Uterus (tissue), 4 donors: ENCODE results near the gene RIPOR2. TPM values are rescaled to one million over a fixed set of nuclear protein-coding genes. Genes with fewer than 3 reads are reported as not detected.
A peak's percentile ranks its signal among the peaks of the same experiment; 100 is the strongest.

Source experiments
- DNase-seq, 2 donors: peaks; one replicate each; pipeline ENCODE4 v3.0.0-alpha.2; 2019 to 2020
- H3K27ac ChIP-seq, 2 donors: fragments of 200-600 bp; sonication (generic); 1 replicate in 1 of 2; 2 replicates in 1 of 2; pipeline ENCODE4 v1.5.1; 2016 to 2018
- H3K27me3 ChIP-seq, 2 donors: fragments of 200-600 bp; sonication (generic); one replicate each; pipeline ENCODE4 v1.5.1; 2018 to 2019; ENCODE audit warnings: control low read depth in 1 of 2
- H3K36me3 ChIP-seq, 2 donors: fragments of 200-600 bp; sonication (generic); one replicate each; pipeline ENCODE4 v1.5.1; 2019; ENCODE audit warnings: control low read depth in 1 of 2
- H3K4me1 ChIP-seq, 2 donors: fragments of 200-600 bp; sonication (generic); one replicate each; pipeline ENCODE4 v1.5.1; 2018 to 2019; ENCODE audit warnings: control low read depth in 1 of 2
- H3K4me3 ChIP-seq, 2 donors: fragments of 200-600 bp; sonication (generic); 1 replicate in 1 of 2; 2 replicates in 1 of 2; pipeline ENCODE4 v1.5.1; 2018 to 2019; ENCODE audit warnings: mild to moderate bottlenecking in 1 of 2
- H3K9me3 ChIP-seq, 2 donors: fragments of 200-600 bp; sonication (generic); one replicate each; pipeline ENCODE4 v1.5.1; 2019; ENCODE audit warnings: control low read depth in 1 of 2
- POLR2A ChIP-seq, 2 donors: fragments of 450-650 bp; IDR thresholded peaks; one replicate each; pipeline ENCODE4 v1.6.1; 2016; ENCODE audit warnings: antibody characterized with exemption in 2 of 2, mild to moderate bottlenecking in 1 of 2, moderate library complexity in 1 of 2
- intact Hi-C: fragments of 100-400 bp; cut with DNase I; formaldehyde crosslinking; loops from one replicate; pipeline ENCODE4 v1.15.1; 2023; ENCODE audit warnings: low total_unique reads
- total RNA-seq, 4 donors: library from RNA; depleted of rRNA in 3 of 4; stranded (reverse); fragments of >200 nt in 3 of 4; gene quantifications; one replicate each; pipeline versions ENCODE4 v1.1.0 to v1.2.4, GENCODE V29; 2014 to 2023
- TF ChIP-seq, protein P1 (sequence below), 4 experiments: fragments of 200-600 bp in 2 of 4; fragments of 450-650 bp in 2 of 4; sonication (generic) in 2 of 4; IDR thresholded peaks; one replicate each; pipeline ENCODE4 v1.5.1; 2016 to 2019; ENCODE audit warnings: antibody characterized with exemption in 4 of 4, mild to moderate bottlenecking in 2 of 4, moderate library complexity in 1 of 4
- donor health status: DM: yes; HTN: yes; CAD: no.

RIPOR2 gene
- total RNA-seq, 4 donors from 2014 or later: 29.0 to 106 (median 80.4) TPM

GRCh38 chr6:24864343-24864742 is 71.4 kb downstream of the RIPOR2 start:
- Histone ChIP-seq H3K27me3 (no peaks in the 10 kb centered on the region), H3K9me3 (no peaks in the 10 kb centered on the region), H3K27ac (no peak overlapping the region), H3K4me1 (no peaks in the 10 kb centered on the region), H3K4me3 (no peak overlapping the region), H3K36me3 (no peaks in the 10 kb centered on the region)
- intact Hi-C loops: no loop called here
- no peak for DNase-seq
- no peak for TF ChIP-seq POLR2A (IDR thresholded peaks at IDR 0.05)
- TF ChIP-seq, protein P1, sequence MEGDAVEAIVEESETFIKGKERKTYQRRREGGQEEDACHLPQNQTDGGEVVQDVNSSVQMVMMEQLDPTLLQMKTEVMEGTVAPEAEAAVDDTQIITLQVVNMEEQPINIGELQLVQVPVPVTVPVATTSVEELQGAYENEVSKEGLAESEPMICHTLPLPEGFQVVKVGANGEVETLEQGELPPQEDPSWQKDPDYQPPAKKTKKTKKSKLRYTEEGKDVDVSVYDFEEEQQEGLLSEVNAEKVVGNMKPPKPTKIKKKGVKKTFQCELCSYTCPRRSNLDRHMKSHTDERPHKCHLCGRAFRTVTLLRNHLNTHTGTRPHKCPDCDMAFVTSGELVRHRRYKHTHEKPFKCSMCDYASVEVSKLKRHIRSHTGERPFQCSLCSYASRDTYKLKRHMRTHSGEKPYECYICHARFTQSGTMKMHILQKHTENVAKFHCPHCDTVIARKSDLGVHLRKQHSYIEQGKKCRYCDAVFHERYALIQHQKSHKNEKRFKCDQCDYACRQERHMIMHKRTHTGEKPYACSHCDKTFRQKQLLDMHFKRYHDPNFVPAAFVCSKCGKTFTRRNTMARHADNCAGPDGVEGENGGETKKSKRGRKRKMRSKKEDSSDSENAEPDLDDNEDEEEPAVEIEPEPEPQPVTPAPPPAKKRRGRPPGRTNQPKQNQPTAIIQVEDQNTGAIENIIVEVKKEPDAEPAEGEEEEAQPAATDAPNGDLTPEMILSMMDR (IDR thresholded peaks at IDR 0.05): no peak

DNA sequence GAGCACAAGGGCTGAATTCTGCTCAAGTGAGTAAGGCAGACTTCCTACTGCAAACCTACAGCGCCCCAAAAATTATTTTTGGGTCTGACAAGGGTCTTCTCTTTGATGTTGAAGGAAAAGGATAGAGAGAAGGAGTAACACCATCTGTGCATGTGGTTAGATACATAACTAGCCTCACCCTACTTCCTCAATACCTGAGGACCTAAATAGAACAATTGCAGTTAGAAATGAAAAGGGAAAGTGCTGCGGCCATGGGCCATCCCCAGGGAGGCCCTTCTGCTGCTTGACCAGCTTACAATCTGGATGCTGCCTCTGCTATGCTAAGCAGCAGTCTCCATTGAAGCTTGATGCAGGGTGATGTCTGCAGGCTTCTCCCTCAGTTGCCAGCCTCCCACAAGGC is 73.8 kb downstream of the RIPOR2 start:
- TF ChIP-seq, protein P1 (IDR thresholded peaks at IDR 0.05): no peak
- no peak for TF ChIP-seq POLR2A (IDR thresholded peaks at IDR 0.05)
- DNase-seq: no peak
- Histone ChIP-seq H3K27me3 (no peaks in the 10 kb centered on the region), H3K27ac (no peak overlapping the region), H3K4me1 (no peaks in the 10 kb centered on the region), H3K36me3 (no peaks in the 10 kb centered on the region), H3K9me3 (no peaks in the 10 kb centered on the region), H3K4me3 (no peak overlapping the region)
- intact Hi-C loops: no loop called here

GRCh38 chr6:24859608-24860200 is 76.1 kb downstream of the RIPOR2 start:
- no peak for DNase-seq
- intact Hi-C loops: loop anchor here (5.0 kb wide), 2 partner anchors 133 to 213 kb away; no protein-coding TSS in a partner anchor
- no peak overlapping the region for H3K4me3 ChIP-seq
- H3K36me3 ChIP-seq: no peaks in the 10 kb centered on the region
- H3K27ac ChIP-seq: peak overlapping the region; percentile 25 to 84
- no peaks in the 10 kb centered on the region for H3K4me1 ChIP-seq
- no peaks in the 10 kb centered on the region for H3K9me3 ChIP-seq
- no peaks in the 10 kb centered on the region for H3K27me3 ChIP-seq
- TF ChIP-seq, protein P1 (IDR thresholded peaks at IDR 0.05): no peak

GRCh38 chr6:24859132-24859531 is 76.6 kb downstream of the RIPOR2 start:
- intact Hi-C loops: loop anchor here (5.0 kb wide), 2 partner anchors 133 to 213 kb away; no protein-coding TSS in a partner anchor
- peak overlapping the region; percentile 51 to 84 for H3K27ac ChIP-seq
- no peaks in the 10 kb centered on the region for H3K9me3 ChIP-seq
- no peaks in the 10 kb centered on the region for H3K4me1 ChIP-seq
- no peaks in the 10 kb centered on the region for H3K36me3 ChIP-seq
- TF ChIP-seq POLR2A (IDR thresholded peaks at IDR 0.05): no peak
- TF ChIP-seq, protein P1 (IDR thresholded peaks at IDR 0.05): no peak
- no peak for DNase-seq
- H3K4me3 ChIP-seq: no peak overlapping the region
- H3K27me3 ChIP-seq: no peaks in the 10 kb centered on the region

- TF ChIP-seq, protein P1 (IDR thresholded peaks at IDR 0.05): no peak
- no peaks in the 10 kb centered on the region for H3K9me3 ChIP-seq
- H3K4me1 ChIP-seq: no peaks in the 10 kb centered on the region
- peak overlapping the region; percentile 51 to 84 for H3K27ac ChIP-seq
- no peaks in the 10 kb centered on the region for H3K27me3 ChIP-seq
- H3K36me3 ChIP-seq: no peaks in the 10 kb centered on the region
- DNase-seq: no peak
- no peak overlapping the region for H3K4me3 ChIP-seq
- intact Hi-C loops: loop anchor here (5.0 kb wide), 2 partner anchors 134 to 214 kb away; no protein-coding TSS in a partner anchor
Observed at GRCh38 chr6:24858177-24858653, 77.5 kb downstream of the RIPOR2 start.
